ENCODE results near the gene WNT7B.

- TF ChIP-seq CTCF (IDR thresholded peaks at IDR 0.05): no peak
- no peak for TF ChIP-seq EZH2phosphoT487 (IDR thresholded peaks at IDR 0.05)
- TF ChIP-seq EZH2 (IDR thresholded peaks at IDR 0.05): no peak
These were observed 34.1 kb upstream of the WNT7B start for GRCh38 chr22:46010951-46011626.

Data from neural progenitor cell (in vitro differentiated cells).